Measurements from ENCODE around the gene UMODL1. TPM values are rescaled to one million over a fixed set of nuclear protein-coding genes. Genes with fewer than 3 reads are reported as not detected.
A peak's percentile ranks its signal among the peaks of the same experiment; 100 is the strongest.

UMODL1 gene
- total and polyA plus RNA-seq, 2 donors from 2014 or later = 0.39 TPM; not detected in 1

DNA sequence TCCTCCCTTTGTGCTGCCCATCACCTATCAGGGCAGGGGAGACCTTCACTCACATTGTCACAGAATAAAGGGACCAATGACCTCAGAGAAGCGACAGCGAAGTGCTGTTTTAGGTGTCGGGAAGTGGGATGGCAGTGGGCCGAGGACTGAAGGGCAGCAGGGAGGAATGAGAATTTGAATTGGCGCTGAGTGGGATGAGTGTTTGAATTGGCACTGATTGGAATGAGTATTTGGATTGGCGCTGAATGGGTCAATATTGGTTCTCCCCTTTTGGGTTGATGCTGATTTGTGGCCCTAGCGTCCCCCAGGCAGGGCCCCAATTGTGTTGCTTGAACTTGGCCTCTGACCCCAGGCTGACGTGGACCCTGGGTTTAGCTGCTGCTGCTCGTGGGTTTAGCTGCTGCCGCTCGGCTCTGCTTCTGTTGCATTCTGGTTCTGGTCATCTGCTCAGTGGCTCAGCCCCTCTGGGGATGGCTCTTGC lies 12.4 kb upstream of the UMODL1 start:
- no peak for FAIRE-seq
- no peaks in the 10 kb centered on the region for H3K27me3 ChIP-seq (ENCODE audit: control insufficient read depth, insufficient read depth, low read length)
- H3K4me1 ChIP-seq (ENCODE audit: control insufficient read depth in 2 of 3, insufficient read depth in 2 of 3, low read depth in 1 of 3, low read length in 3 of 3) = peaks cover 0 to 9% (median 0%) of the 10 kb centered on the region in 3 donors
- no peak overlapping the region for H3K27ac ChIP-seq (ENCODE audit: low read depth in 2 of 2, low read length in 2 of 2)
- no peaks in the 10 kb centered on the region for H3K9me3 ChIP-seq (ENCODE audit: control insufficient read depth in 2 of 3, insufficient read depth in 1 of 3, low read length in 3 of 3)
- no peaks in the 10 kb centered on the region for H3K36me3 ChIP-seq (ENCODE audit: control insufficient read depth in 2 of 3, insufficient read depth in 3 of 3, low read length in 3 of 3)
- intact Hi-C loops (cut with DNase I) = no loop called here
- peak in 1 of 5 donors; percentile 52 for DNase-seq
- H3K9ac ChIP-seq (ENCODE audit: low read length in 3 of 3) = no peak overlapping the region
- TF ChIP-seq, protein P1, sequence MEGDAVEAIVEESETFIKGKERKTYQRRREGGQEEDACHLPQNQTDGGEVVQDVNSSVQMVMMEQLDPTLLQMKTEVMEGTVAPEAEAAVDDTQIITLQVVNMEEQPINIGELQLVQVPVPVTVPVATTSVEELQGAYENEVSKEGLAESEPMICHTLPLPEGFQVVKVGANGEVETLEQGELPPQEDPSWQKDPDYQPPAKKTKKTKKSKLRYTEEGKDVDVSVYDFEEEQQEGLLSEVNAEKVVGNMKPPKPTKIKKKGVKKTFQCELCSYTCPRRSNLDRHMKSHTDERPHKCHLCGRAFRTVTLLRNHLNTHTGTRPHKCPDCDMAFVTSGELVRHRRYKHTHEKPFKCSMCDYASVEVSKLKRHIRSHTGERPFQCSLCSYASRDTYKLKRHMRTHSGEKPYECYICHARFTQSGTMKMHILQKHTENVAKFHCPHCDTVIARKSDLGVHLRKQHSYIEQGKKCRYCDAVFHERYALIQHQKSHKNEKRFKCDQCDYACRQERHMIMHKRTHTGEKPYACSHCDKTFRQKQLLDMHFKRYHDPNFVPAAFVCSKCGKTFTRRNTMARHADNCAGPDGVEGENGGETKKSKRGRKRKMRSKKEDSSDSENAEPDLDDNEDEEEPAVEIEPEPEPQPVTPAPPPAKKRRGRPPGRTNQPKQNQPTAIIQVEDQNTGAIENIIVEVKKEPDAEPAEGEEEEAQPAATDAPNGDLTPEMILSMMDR (IDR thresholded peaks at IDR 0.05; ENCODE audit: borderline replicate concordance, extremely low read depth, insufficient read depth) = no peak
- no peak overlapping the region for H3K4me3 ChIP-seq (ENCODE audit: low read length in 3 of 3)

DNA sequence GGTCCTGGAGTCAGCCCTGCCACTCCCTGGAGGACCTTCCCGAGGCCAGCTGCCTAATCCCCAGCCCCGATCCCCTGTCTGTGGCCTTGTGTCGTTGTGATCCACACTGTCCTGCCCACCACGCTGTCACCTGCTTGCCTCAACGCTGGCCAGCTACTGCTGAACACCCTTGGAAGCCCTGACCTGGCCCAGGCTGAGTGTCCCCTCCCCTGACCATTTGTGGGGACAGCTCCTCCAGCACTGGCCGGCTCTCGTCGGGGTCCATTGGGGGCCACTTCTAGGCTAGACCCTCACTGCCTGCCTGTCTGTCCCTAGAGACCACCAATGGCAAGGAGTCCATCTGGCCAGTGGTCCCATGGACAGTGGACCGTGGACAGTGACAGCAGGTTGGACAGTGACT lies 12.0 kb upstream of the UMODL1 start:
- Histone ChIP-seq H3K4me1 (ENCODE audit: control insufficient read depth in 2 of 3, insufficient read depth in 2 of 3, low read depth in 1 of 3, low read length in 3 of 3) (peaks cover 0 to 9% (median 0%) of the 10 kb centered on the region in 3 donors), H3K27ac (ENCODE audit: low read depth in 2 of 2, low read length in 2 of 2) (no peak overlapping the region), H3K4me3 (ENCODE audit: low read length in 3 of 3) (no peak overlapping the region), H3K27me3 (ENCODE audit: control insufficient read depth, insufficient read depth, low read length) (no peaks in the 10 kb centered on the region), H3K36me3 (ENCODE audit: control insufficient read depth in 2 of 3, insufficient read depth in 3 of 3, low read length in 3 of 3) (no peaks in the 10 kb centered on the region), H3K9me3 (ENCODE audit: control insufficient read depth in 2 of 3, insufficient read depth in 1 of 3, low read length in 3 of 3) (no peaks in the 10 kb centered on the region), H3K9ac (ENCODE audit: low read length in 3 of 3) (no peak overlapping the region)
- FAIRE-seq = no peak
- TF ChIP-seq, protein P1 (IDR thresholded peaks at IDR 0.05; ENCODE audit: borderline replicate concordance, extremely low read depth, insufficient read depth) = no peak
- intact Hi-C loops (cut with DNase I) = no loop called here
- peak in 1 of 5 donors; percentile 71 for DNase-seq

DNA sequence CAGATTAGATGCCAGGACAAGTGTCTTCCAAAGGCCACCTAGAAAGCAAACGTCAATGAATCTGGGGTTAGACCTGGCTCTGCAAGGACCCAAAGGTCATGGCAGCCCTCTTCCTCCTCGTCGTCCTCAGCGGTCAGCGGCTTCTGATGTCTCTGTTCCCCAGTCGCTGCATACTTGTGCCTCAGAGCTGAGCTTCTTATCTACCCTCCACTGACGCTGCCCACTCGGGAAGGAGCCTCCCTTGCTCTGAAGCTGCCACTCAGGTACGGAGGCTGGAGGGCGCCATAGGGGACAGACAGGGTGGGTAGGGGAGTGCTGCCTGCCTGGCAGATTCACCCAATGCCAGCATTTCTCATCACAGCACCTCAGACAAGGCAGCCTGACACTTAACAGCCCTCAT lies 11.4 kb upstream of the UMODL1 start:
- FAIRE-seq = no peak
- H3K9me3 ChIP-seq (ENCODE audit: control insufficient read depth in 2 of 3, insufficient read depth in 1 of 3, low read length in 3 of 3) = no peaks in the 10 kb centered on the region
- H3K27me3 ChIP-seq (ENCODE audit: control insufficient read depth, insufficient read depth, low read length) = no peaks in the 10 kb centered on the region
- H3K36me3 ChIP-seq (ENCODE audit: control insufficient read depth in 2 of 3, insufficient read depth in 3 of 3, low read length in 3 of 3) = no peaks in the 10 kb centered on the region
- TF ChIP-seq, protein P1 (IDR thresholded peaks at IDR 0.05; ENCODE audit: borderline replicate concordance, extremely low read depth, insufficient read depth) = no peak
- no peak overlapping the region for H3K9ac ChIP-seq (ENCODE audit: low read length in 3 of 3)
- peak in 1 of 5 donors; percentile 31 for DNase-seq
- H3K4me1 ChIP-seq (ENCODE audit: control insufficient read depth in 2 of 3, insufficient read depth in 2 of 3, low read depth in 1 of 3, low read length in 3 of 3) = peaks cover 0 to 9% (median 0%) of the 10 kb centered on the region in 3 donors
- no peak overlapping the region for H3K27ac ChIP-seq (ENCODE audit: low read depth in 2 of 2, low read length in 2 of 2)
- intact Hi-C loops (cut with DNase I) = no loop called here
- H3K4me3 ChIP-seq (ENCODE audit: low read length in 3 of 3) = no peak overlapping the region

DNA sequence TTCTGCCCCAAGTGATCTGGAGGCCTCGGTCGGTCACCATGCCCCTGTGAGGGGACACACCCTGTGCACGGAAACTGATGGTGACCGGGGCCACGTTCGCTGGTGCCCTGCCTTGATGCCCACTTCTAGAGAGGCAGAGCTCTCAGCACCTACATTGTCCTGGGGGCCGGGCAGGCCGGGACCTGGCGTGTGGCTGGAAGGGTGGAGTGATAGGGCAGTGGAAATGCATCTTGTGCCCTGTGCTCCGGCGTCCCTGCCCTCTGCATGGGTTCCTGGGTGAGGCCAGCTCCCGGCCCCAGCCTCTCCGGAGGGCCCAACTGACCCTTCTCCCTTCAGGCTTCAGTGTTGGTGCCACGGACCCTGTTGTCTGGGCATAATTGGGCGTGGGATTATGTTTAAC lies 11.0 kb upstream of the UMODL1 start:
- H3K9me3 ChIP-seq (ENCODE audit: control insufficient read depth in 2 of 3, insufficient read depth in 1 of 3, low read length in 3 of 3) = no peaks in the 10 kb centered on the region
- H3K36me3 ChIP-seq (ENCODE audit: control insufficient read depth in 2 of 3, insufficient read depth in 3 of 3, low read length in 3 of 3) = no peaks in the 10 kb centered on the region
- TF ChIP-seq, protein P1 (IDR thresholded peaks at IDR 0.05; ENCODE audit: borderline replicate concordance, extremely low read depth, insufficient read depth) = no peak
- no peak overlapping the region for H3K9ac ChIP-seq (ENCODE audit: low read length in 3 of 3)
- DNase-seq = peak in 1 of 5 donors; percentile 71
- no peak overlapping the region for H3K4me3 ChIP-seq (ENCODE audit: low read length in 3 of 3)
- H3K27ac ChIP-seq (ENCODE audit: low read depth in 2 of 2, low read length in 2 of 2) = no peak overlapping the region
- intact Hi-C loops (cut with DNase I) = no loop called here
- H3K27me3 ChIP-seq (ENCODE audit: control insufficient read depth, insufficient read depth, low read length) = no peaks in the 10 kb centered on the region
- H3K4me1 ChIP-seq (ENCODE audit: control insufficient read depth in 2 of 3, insufficient read depth in 2 of 3, low read depth in 1 of 3, low read length in 3 of 3) = peaks cover 0 to 9% (median 0%) of the 10 kb centered on the region in 3 donors
- no peak for FAIRE-seq

Measured in kidney (tissue), 14 donors.